ENCODE measurements around the gene DDIT3.
"Not testable (repeated sequence)": the region's sequence is repeated elsewhere in the genome, so short reads cannot be mapped to it uniquely, and the experiment has no call there.

Gene DDIT3

GRCh38 chr12:57511588-57512325 lies 8.6 kb downstream of the DDIT3 start:
- no peak for DNase-seq

- DNase-seq = no peak
Measured at GRCh38 chr12:57511161-57511560, 9.2 kb downstream of the DDIT3 start.

DNA sequence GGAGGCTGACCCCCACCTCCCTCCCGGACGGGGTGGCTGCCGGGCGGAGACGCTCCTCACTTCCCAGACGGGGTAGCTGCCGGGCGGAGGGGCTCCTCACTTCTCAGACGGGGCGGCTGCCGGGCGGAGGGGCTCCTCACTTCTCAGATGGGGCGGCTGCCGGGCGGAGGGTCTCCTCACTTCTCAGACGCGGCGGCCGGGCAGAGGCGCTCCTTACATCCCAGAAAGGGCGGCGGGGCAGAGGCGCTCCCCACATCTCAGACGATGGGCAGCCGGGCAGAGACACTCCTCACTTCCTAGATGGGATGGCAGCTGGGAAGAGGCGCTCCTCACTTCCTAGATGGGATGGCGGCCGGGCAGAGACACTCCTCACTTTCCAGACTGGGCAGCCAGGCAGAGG lies 12.5 kb downstream of the DDIT3 start:
- not testable (repeated sequence) for DNase-seq

- DNase-seq = not testable (repeated sequence)
Measured at GRCh38 chr12:57506541-57506940, 13.8 kb downstream of the DDIT3 start.

GRCh38 chr12:57502311-57502969 lies 17.9 kb downstream of the DDIT3 start:
- DNase-seq = not testable (repeated sequence)

DNA sequence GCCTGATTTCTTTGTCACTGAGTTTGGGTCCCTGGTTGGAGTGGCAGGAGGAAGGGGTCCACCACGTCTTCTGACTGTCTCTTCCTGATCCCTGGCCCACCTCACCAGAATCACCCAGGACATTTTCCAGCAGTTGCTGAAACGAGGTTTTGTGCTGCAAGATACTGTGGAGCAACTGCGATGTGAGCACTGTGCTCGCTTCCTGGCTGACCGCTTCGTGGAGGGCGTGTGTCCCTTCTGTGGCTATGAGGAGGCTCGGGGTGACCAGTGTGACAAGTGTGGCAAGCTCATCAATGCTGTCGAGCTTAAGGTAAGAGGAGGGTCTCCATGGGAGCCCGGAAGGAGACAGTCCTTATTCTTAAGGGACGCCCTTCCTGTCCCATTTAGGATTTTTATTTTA lies 20.1 kb downstream of the DDIT3 start:
- no peak for DNase-seq

DNA sequence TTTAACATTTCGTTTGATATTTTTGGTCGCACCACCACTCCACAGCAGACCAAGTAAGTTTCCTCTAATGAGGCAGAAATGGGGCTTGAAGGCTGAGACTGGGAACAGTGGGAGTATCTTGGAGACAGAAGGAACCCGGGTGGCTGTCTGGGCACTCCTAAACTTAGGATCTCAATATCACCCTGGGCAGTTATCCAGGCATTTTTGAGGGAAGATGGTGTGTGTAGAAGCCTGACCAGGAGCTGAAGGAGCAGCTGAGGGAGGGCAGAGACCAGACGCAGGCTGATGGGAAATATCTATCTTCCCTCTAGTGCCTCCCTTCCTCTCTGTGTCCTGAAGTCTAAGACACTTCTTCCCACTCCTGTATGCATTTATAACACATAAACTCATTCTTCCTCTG lies 21.7 kb downstream of the DDIT3 start:
- DNase-seq = no peak

DNA sequence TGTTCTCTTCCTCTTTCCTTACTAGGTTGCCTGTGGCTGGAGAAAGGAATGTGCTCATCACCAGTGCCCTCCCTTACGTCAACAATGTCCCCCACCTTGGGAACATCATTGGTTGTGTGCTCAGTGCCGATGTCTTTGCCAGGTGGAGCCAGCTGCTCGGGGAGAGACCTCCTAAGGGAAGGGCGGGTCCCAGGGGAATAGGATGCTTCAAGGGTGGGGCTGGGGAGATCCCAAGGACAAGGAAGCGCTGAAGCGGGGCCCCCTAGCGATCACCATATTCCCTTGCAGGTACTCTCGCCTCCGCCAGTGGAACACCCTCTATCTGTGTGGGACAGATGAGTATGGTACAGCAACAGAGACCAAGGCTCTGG lies 22.2 kb downstream of the DDIT3 start:
- no peak for DNase-seq

- no peak for DNase-seq
Measured at GRCh38 chr12:57497223-57498131, 22.8 kb downstream of the DDIT3 start.

GRCh38 chr12:57496822-57497221 lies 23.5 kb downstream of the DDIT3 start:
- no peak for DNase-seq

DNA sequence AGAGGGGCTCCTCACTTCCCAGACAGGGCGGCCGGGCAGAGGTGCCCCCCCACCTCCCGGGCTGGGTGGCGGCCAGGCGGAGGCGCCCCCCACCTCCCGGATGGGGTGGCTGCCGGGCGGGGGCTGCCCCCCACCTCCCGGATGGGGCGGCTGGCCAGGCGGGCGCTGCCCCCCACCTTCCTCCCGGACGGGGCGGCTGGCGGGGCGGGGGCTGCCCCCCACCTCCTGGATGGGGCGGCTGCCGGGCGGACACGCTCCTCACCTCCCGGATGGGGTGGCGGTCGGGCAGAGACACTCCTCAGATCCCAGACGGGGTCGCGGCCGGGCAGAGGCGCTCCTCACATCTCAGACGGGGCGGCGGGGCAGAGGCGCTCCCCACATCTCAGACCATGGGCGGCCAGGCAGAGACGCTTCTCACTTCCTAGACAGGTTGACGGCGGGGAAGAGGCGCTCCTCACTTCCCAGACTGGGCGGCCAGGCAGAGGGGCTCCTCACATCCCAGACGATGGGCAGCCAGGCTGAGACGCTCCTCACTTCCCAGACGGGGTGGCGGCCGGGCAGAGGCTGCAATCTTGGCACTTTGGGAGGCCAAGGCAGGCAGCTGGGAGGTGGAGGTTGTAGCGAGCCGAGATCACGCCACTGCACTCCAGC lies 25.1 kb downstream of the DDIT3 start:
- DNase-seq = not testable (repeated sequence)

DNA sequence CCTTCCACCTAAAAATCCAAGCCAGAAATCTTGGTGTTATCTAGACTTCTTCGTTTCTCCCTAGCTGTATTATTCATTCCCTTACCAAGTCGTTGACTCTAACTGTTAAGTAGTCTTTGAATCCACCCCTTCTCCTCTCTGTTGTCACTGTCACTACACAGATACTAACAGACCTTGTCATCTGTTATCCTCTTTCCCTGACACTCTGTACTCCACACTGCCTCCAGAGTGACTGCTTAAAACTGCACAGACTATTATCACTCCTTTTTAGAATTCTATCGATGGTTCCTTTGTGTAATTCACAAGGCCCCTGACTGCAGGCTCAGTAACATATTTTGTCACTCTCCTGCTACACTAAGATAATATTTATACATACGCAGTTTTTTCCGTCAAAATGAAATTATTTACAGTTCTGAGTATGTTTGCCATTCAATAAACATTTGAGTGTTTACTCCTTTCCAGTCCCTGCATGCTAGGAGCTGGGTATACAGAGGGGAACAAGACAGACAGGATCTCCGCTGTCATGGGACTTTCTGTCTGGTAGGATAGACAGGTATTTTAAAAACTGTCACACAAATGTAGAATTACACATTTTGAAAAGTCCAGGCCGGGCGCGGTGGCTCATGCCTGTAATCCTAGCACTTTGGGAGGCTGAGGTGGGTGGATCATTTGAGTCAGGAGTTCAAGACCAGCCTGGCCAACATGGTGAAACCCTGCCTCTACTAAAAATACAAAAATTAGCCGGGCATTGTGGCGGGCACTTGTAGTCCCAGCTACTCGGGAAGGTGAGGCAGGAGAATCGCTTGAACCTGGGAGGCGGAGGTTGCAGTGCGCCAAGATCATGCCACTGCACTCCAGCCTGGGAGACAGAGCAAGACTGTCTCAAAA lies 28.7 kb downstream of the DDIT3 start:
- no peak for DNase-seq

- DNase-seq = no peak
Measured at GRCh38 chr12:57490126-57490525, 30.2 kb downstream of the DDIT3 start.

- no peak for DNase-seq
Measured at GRCh38 chr12:57489157-57489641, 31.1 kb downstream of the DDIT3 start.

- DNase-seq = no peak
Measured at GRCh38 chr12:57488402-57489156, 31.7 kb downstream of the DDIT3 start.

DNA sequence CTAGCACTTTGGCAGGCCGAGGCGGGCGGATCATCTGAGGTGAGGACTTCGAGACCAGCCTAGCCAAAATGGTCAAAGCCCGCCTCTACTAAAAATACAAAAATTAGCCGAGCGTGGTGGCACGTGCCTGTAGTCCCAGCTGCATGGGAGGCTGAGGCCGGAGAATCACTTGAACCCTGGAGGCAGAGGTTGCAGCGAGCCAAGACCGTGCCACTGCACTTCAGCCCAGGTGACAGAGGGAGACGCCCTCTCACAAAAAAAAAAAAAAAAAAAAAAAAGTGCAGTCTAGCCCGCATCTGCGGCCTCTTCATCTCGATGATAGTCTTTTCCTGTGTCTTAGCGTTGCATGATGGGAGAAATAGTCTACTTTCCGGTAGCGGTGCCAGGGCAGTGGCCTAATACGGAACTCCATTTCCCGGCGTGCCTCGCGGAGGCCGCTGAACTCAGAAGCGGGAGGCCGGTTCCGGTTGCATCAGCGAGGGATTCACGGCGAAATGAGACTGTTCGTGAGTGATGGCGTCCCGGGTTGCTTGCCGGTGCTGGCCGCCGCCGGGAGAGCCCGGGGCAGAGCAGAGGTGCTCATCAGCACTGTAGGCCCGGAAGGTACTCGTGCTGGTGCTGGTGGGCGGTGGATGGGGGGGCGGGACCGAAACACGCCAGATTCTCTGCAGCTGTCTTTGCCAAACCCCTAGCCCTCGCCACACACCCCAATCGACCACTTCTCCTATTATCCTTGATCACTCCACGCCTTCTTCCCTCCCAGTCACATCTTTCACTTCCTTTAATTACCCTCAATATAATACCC lies 32.5 kb downstream of the DDIT3 start, which contains the start of gene MARS1:
MARS1 (plus strand) TSS at position 472 of the 805 bp plus-strand sequence; CDS start at position 495, 23 bp downstream.
- DNase-seq = peak; percentile 96

- DNase-seq = no peak
Measured at GRCh38 chr12:57487055-57487596, 33.2 kb downstream of the DDIT3 start.

GRCh38 chr12:57485695-57486094 lies 34.6 kb downstream of the DDIT3 start:
- no peak for DNase-seq

DNA sequence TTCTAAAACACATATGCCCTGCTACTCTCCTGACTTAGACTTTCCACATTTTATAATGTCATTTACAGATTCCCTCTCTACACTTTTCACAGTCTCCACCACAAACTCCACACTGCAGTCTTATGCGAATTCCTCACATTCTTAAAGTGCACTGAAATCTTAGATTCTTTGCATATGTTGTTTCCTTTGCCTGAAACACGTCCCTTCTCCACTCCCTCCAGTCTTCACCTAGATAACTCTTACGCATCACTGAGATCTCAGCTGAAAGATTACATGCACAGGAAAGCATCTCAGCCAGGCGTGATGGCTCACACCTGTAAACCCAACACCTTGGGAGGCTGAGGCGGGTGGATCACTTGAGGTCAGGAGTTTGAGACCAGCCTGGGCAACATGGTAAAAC lies 36.8 kb downstream of the DDIT3 start:
- DNase-seq = no peak

GRCh38 chr12:57481671-57482070 lies 38.6 kb downstream of the DDIT3 start:
- no peak for DNase-seq
